KMS-11 (cell line): ENCODE data around the gene INPP4A.

ENCODE experiments used
- H2AFZ ChIP-seq: fragments of 200-600 bp; sonication (generic); 2 replicates; pipeline ENCODE4 v1.6.1; 2016; ENCODE audit warnings: antibody characterized with exemption, mixed run types, low read depth
- H3K27ac ChIP-seq: fragments of 200-600 bp; sonication (generic); 2 replicates; pipeline ENCODE4 v1.6.1; 2016; ENCODE audit warnings: mild to moderate bottlenecking, mixed run types
- H3K27me3 ChIP-seq: fragments of 200-600 bp; sonication (generic); 2 replicates; pipeline ENCODE4 v1.6.1; 2017; ENCODE audit warnings: mild to moderate bottlenecking, low read depth, mixed run types, moderate library complexity; ENCODE audit not compliant: insufficient read depth
- H3K36me3 ChIP-seq: fragments of 200-600 bp; sonication (generic); 2 replicates; pipeline ENCODE4 v1.6.1; 2017; ENCODE audit warnings: mild to moderate bottlenecking, mixed run types; ENCODE audit not compliant: insufficient read depth
- H3K4me1 ChIP-seq: fragments of 200-600 bp; sonication (generic); 2 replicates; pipeline ENCODE4 v1.6.1; 2016; ENCODE audit warnings: mild to moderate bottlenecking, low read depth, mixed run types; ENCODE audit not compliant: poor library complexity, severe bottlenecking
- H3K4me2 ChIP-seq: fragments of 200-600 bp; sonication (generic); 2 replicates; pipeline ENCODE4 v1.7.0; 2016; ENCODE audit warnings: mild to moderate bottlenecking, mixed run types
- H3K4me3 ChIP-seq: fragments of 200-600 bp; sonication (generic); IDR thresholded peaks from 2 replicates; pipeline ENCODE4 v1.6.1; 2017; ENCODE audit warnings: low read depth, low read length, mixed read lengths; ENCODE audit not compliant: insufficient read depth
- H3K79me2 ChIP-seq: fragments of 200-600 bp; sonication (generic); 2 replicates; pipeline ENCODE4 v1.6.1; 2016; ENCODE audit warnings: low read depth, mixed run types; ENCODE audit not compliant: insufficient read depth
- H3K9ac ChIP-seq: fragments of 200-600 bp; sonication (generic); 2 replicates; pipeline ENCODE4 v1.6.1; 2016; ENCODE audit warnings: mild to moderate bottlenecking, mixed run types
- H4K20me1 ChIP-seq: fragments of 200-600 bp; sonication (generic); 2 replicates; pipeline ENCODE4 v1.6.1; 2016; ENCODE audit warnings: mild to moderate bottlenecking, mixed run types; ENCODE audit not compliant: insufficient read depth
- CTCF ChIP-seq: fragments of 200-600 bp; sonication (generic); conservative IDR thresholded peaks from 2 replicates; pipeline ENCODE4 v1.6.1; 2017; ENCODE audit warnings: low read depth, mild to moderate bottlenecking, antibody characterized with exemption, low read length, moderate library complexity, mixed read lengths

The INPP4A gene

GRCh38 chr2:98583816-98584618 is 139.4 kb downstream of the INPP4A start:
- no peaks in the 10 kb centered on the region for H3K36me3 ChIP-seq
- no peaks in the 10 kb centered on the region for H3K79me2 ChIP-seq
- H3K27ac ChIP-seq, result no peak overlapping the region
- no peaks in the 10 kb centered on the region for H3K27me3 ChIP-seq
- no peak for TF ChIP-seq CTCF
- H3K4me2 ChIP-seq, result no peak overlapping the region
- no peak overlapping the region for H3K4me3 ChIP-seq
- H2AFZ ChIP-seq, result no peak overlapping the region
- H3K4me1 ChIP-seq, result no peaks in the 10 kb centered on the region
- H3K9ac ChIP-seq, result no peak overlapping the region
- H4K20me1 ChIP-seq, result no peaks in the 10 kb centered on the region

- Histone ChIP-seq H3K36me3 (no peaks in the 10 kb centered on the region), H3K79me2 (no peaks in the 10 kb centered on the region)
- no peak for TF ChIP-seq CTCF
These were observed 140.7 kb downstream of the INPP4A start for GRCh38 chr2:98585386-98585785.

GRCh38 chr2:98586551-98587140 is 142.0 kb downstream of the INPP4A start:
- H3K27ac ChIP-seq, result no peak overlapping the region
- TF ChIP-seq CTCF, result no peak
- no peak overlapping the region for H3K9ac ChIP-seq
- no peaks in the 10 kb centered on the region for H3K79me2 ChIP-seq
- no peak overlapping the region for H3K4me3 ChIP-seq
- no peak overlapping the region for H3K4me2 ChIP-seq
- no peaks in the 10 kb centered on the region for H3K27me3 ChIP-seq
- no peaks in the 10 kb centered on the region for H4K20me1 ChIP-seq
- no peak overlapping the region for H2AFZ ChIP-seq
- no peaks in the 10 kb centered on the region for H3K4me1 ChIP-seq
- H3K36me3 ChIP-seq, result no peaks in the 10 kb centered on the region

More at GRCh38 chr2:98585386-98585785, 140.7 kb downstream of the INPP4A start:
- H3K27me3 ChIP-seq, result no peaks in the 10 kb centered on the region
- no peak overlapping the region for H3K27ac ChIP-seq
- H3K9ac ChIP-seq, result no peak overlapping the region
- no peak overlapping the region for H3K4me3 ChIP-seq
- no peaks in the 10 kb centered on the region for H3K4me1 ChIP-seq
- H2AFZ ChIP-seq, result no peak overlapping the region
- H3K4me2 ChIP-seq, result no peak overlapping the region
- no peaks in the 10 kb centered on the region for H4K20me1 ChIP-seq

GRCh38 chr2:98588880-98589431 is 144.3 kb downstream of the INPP4A start:
- no peak for TF ChIP-seq CTCF
- Histone ChIP-seq H3K36me3 (no peaks in the 10 kb centered on the region), H3K27ac (no peak overlapping the region), H4K20me1 (no peaks in the 10 kb centered on the region), H3K9ac (no peak overlapping the region), H3K79me2 (no peaks in the 10 kb centered on the region), H3K27me3 (no peaks in the 10 kb centered on the region), H3K4me1 (no peaks in the 10 kb centered on the region), H3K4me2 (no peak overlapping the region), H2AFZ (no peak overlapping the region), H3K4me3 (no peak overlapping the region)
